IMR-90 (cell line): Measurements from ENCODE around the gene PRKAR1B. TPM values are rescaled to one million over a fixed set of nuclear protein-coding genes. Genes with fewer than 3 reads are reported as not detected.

Experiments used
- ATAC-seq: fragments of 200-7000 bp; cut with Tn5 transposase; 2 replicates; pipeline ENCODE4 v1.9.1; 2020; ENCODE audit warnings: low read depth, mild to moderate bottlenecking, moderate library complexity
- BruUV-seq: library from RNA; stranded (reverse); fragments of 400-500 nt; replicated peaks from 2 replicates; lab custom pipeline; 2021; lab: Mats Ljungman, UMichigan
- CTCF ChIA-PET: fragments of 300-600 bp; formaldehyde crosslinking; extraction: SDS; loops from one replicate; lab custom pipeline; 2021; ENCODE audit warnings: antibody characterized with exemption; lab: Yijun Ruan, JAX
- POLR2A ChIA-PET: fragments of 300-600 bp; sonication (Branson Sonifier 250); formaldehyde crosslinking; loops from one replicate; lab custom pipeline; 2022; ENCODE audit warnings: antibody characterized with exemption; ENCODE audit not compliant: unreplicated experiment; lab: Charles Lee
- DNase-seq: peaks from one replicate; pipeline ENCODE4 v3.0.0; 2013
- H2AFZ ChIP-seq: replicated peaks from 2 replicates; pipeline ENCODE3; 2013; ENCODE audit warnings: low read length, mild to moderate bottlenecking; ENCODE audit not compliant: poor library complexity
- H2AK5ac ChIP-seq: 2 replicates; pipeline ENCODE4 v1.6.1; 2013; ENCODE audit warnings: low read depth, low read length, inconsistent platforms
- H2AK9ac ChIP-seq: replicated peaks from 2 replicates; pipeline ENCODE3; 2013; ENCODE audit warnings: mild to moderate bottlenecking, low read depth, low read length, moderate library complexity; ENCODE audit not compliant: poor library complexity
- H2BK120ac ChIP-seq: 2 replicates; pipeline ENCODE4 v1.6.1; 2013; ENCODE audit warnings: low read depth, low read length, inconsistent platforms
- H2BK15ac ChIP-seq: 3 replicates; pipeline ENCODE4 v1.6.1; 2013; ENCODE audit warnings: low read depth, low read length, inconsistent platforms
- H2BK20ac ChIP-seq: 2 replicates; pipeline ENCODE4 v1.6.1; 2013; ENCODE audit warnings: low read depth, mild to moderate bottlenecking, inconsistent platforms, low read length, moderate library complexity
- H2BK5ac ChIP-seq: 2 replicates; pipeline ENCODE4 v1.6.1; 2013; ENCODE audit warnings: mild to moderate bottlenecking, low read depth, low read length, inconsistent platforms; ENCODE audit not compliant: poor library complexity, severe bottlenecking
- H3K14ac ChIP-seq: replicated peaks from 2 replicates; pipeline ENCODE4 v1.6.1; 2013; ENCODE audit warnings: low read depth, low read length, inconsistent platforms
- H3K18ac ChIP-seq: 2 replicates; pipeline ENCODE4 v1.6.1; 2013; ENCODE audit warnings: low read depth, low read length, control low read depth
- H3K23ac ChIP-seq: 2 replicates; pipeline ENCODE4 v1.6.1; 2013; ENCODE audit warnings: low read depth, low read length, inconsistent platforms
- H3K27ac ChIP-seq: 2 replicates; pipeline ENCODE4 v1.5.1; 2013; ENCODE audit warnings: mild to moderate bottlenecking, control low read depth, low read length; ENCODE audit not compliant: insufficient read depth
- H3K27me3 ChIP-seq: 2 replicates; pipeline ENCODE4 v1.6.1; 2013; ENCODE audit warnings: low read length; ENCODE audit not compliant: control insufficient read depth, insufficient read depth
- H3K36me3 ChIP-seq: 2 replicates; pipeline ENCODE4 v1.6.1; 2013; ENCODE audit warnings: low read length, mixed read lengths; ENCODE audit not compliant: control insufficient read depth, insufficient read depth
- H3K4ac ChIP-seq: 2 replicates; pipeline ENCODE4 v1.6.1; 2013; ENCODE audit warnings: low read depth, low read length, inconsistent platforms
- H3K4me1 ChIP-seq: 2 replicates; pipeline ENCODE4 v1.6.1; 2013; ENCODE audit warnings: low read length, mixed read lengths; ENCODE audit not compliant: control insufficient read depth, insufficient read depth
- H3K4me2 ChIP-seq: 2 replicates; pipeline ENCODE4 v1.6.1; 2013; ENCODE audit warnings: low read depth, mild to moderate bottlenecking, control low read depth, low read length, moderate library complexity
- H3K4me3 ChIP-seq: 2 replicates; pipeline ENCODE4 v1.5.1; 2013; ENCODE audit warnings: low read depth, mild to moderate bottlenecking, control low read depth, low read length, moderate library complexity; ENCODE audit not compliant: insufficient read depth
- H3K56ac ChIP-seq: 2 replicates; pipeline ENCODE4 v1.6.1; 2013; ENCODE audit warnings: low read length, inconsistent platforms; ENCODE audit not compliant: insufficient read depth; ENCODE audit errors: extremely low read depth
- H3K79me1 ChIP-seq, 2 experiments: 2 replicates each; pipeline ENCODE4 v1.6.1; 2013; ENCODE audit warnings: low read length in 2 of 2, inconsistent platforms in 1 of 2, low read depth in 1 of 2
- H3K9ac ChIP-seq: 2 replicates; pipeline ENCODE4 v1.6.1; 2013; ENCODE audit warnings: low read depth, low read length, control low read depth
- H3K9me1 ChIP-seq: 2 replicates; pipeline ENCODE4 v1.6.1; 2013; ENCODE audit warnings: low read length, inconsistent platforms; ENCODE audit not compliant: insufficient read depth
- H3K9me3 ChIP-seq: 2 replicates; pipeline ENCODE4 v1.6.1; 2013; ENCODE audit warnings: low read length; ENCODE audit not compliant: control insufficient read depth, insufficient read depth
- H4K20me1 ChIP-seq: 2 replicates; pipeline ENCODE4 v1.6.1; 2013; ENCODE audit warnings: low read length, inconsistent platforms; ENCODE audit not compliant: insufficient read depth
- H4K5ac ChIP-seq: 2 replicates; pipeline ENCODE4 v1.6.1; 2013; ENCODE audit warnings: mild to moderate bottlenecking, low read depth, low read length, control low read depth
- H4K8ac ChIP-seq, 2 experiments: 2 replicates each; pipeline ENCODE4 v1.6.1; 2013; ENCODE audit warnings: low read depth in 2 of 2, low read length in 2 of 2, control low read depth in 1 of 2, inconsistent platforms in 1 of 2
- H4K91ac ChIP-seq: 2 replicates; pipeline ENCODE4 v1.6.1; 2013; ENCODE audit warnings: low read depth, low read length, inconsistent platforms; ENCODE audit not compliant: insufficient read depth
- BHLHE40 ChIP-seq: fragments of 150-350 bp; IDR thresholded peaks from 2 replicates; pipeline ENCODE4 v1.6.1; 2016; ENCODE audit warnings: mild to moderate bottlenecking, low read depth, low read length
- CEBPB ChIP-seq: IDR thresholded peaks from 2 replicates; pipeline ENCODE4 v1.6.1; 2012; ENCODE audit warnings: low read depth, low read length, improper control_type of control experiment
- CHD1 ChIP-seq: IDR thresholded peaks from 2 replicates; pipeline ENCODE4 v1.6.1; 2012; ENCODE audit warnings: low read depth, low read length, improper control_type of control experiment
- FOS ChIP-seq: fragments of 150-350 bp; IDR thresholded peaks from 2 replicates; pipeline ENCODE4 v1.6.1; 2016; ENCODE audit warnings: low read depth, low read length
- MAFK ChIP-seq: IDR thresholded peaks from 2 replicates; pipeline ENCODE4 v1.6.1; 2012; ENCODE audit warnings: low read depth, low read length, improper control_type of control experiment
- MAZ ChIP-seq: IDR thresholded peaks from 2 replicates; pipeline ENCODE4 v1.6.1; 2012; ENCODE audit warnings: low read depth, mild to moderate bottlenecking, low read length, improper control_type of control experiment, moderate library complexity, borderline replicate concordance
- MXI1 ChIP-seq: IDR thresholded peaks from 2 replicates; pipeline ENCODE4 v1.6.1; 2012; ENCODE audit warnings: low read depth, mild to moderate bottlenecking, low read length, moderate library complexity, borderline replicate concordance
- NFE2L2 ChIP-seq: fragments of 150-350 bp; IDR thresholded peaks from 2 replicates; pipeline ENCODE4 v1.6.1; 2016; ENCODE audit warnings: low read depth, mild to moderate bottlenecking, low read length
- POLR2A ChIP-seq: IDR thresholded peaks from 2 replicates; pipeline ENCODE4 v1.6.1; 2012; ENCODE audit warnings: mild to moderate bottlenecking, low read depth, low read length
- RAD21 ChIP-seq: IDR thresholded peaks from 2 replicates; pipeline ENCODE4 v1.6.1; 2012; ENCODE audit warnings: low read length, improper control_type of control experiment
- RCOR1 ChIP-seq: IDR thresholded peaks from 2 replicates; pipeline ENCODE4 v1.6.1; 2012; ENCODE audit warnings: mild to moderate bottlenecking, low read length, improper control_type of control experiment; ENCODE audit not compliant: insufficient replicate concordance
- RFX5 ChIP-seq: IDR thresholded peaks from 2 replicates; pipeline ENCODE4 v1.8.0; 2012; ENCODE audit warnings: low read depth, mild to moderate bottlenecking, low read length, moderate library complexity
- SMC3 ChIP-seq: fragments of 150-350 bp; IDR thresholded peaks from 2 replicates; pipeline ENCODE4 v1.6.1; 2016; ENCODE audit warnings: low read depth, mild to moderate bottlenecking, antibody characterized with exemption, low read length, moderate library complexity
- WGBS, 2 experiments: methylation state at CpG; one replicate each; pipeline versions ENCODE4 v1.1.5 to v1.1.7; 2013; ENCODE audit warnings: missing lambda C conversion rate in 2 of 2; ENCODE audit not compliant: insufficient read length in 1 of 2; ENCODE audit errors: extremely low coverage in 2 of 2; 5-methylcytosine and 5-hydroxymethylcytosine counted together
- dilution Hi-C: fragments of 300-500 bp; cut with HindIII; formaldehyde crosslinking; loops from one replicate; pipeline ENCODE4 v1.14.3; 2018; ENCODE audit warnings: low sequenced_read_pairs; ENCODE audit not compliant: unreplicated experiment
- in situ Hi-C: fragments of 300-500 bp; cut with MboI; formaldehyde crosslinking; loops from 3 replicates; pipeline ENCODE4 v1.14.3; 2019; ENCODE audit warnings: low sequenced_read_pairs, inconsistent platforms, mixed read lengths
- intact Hi-C: fragments of 100-400 bp; cut with micrococcal nuclease; formaldehyde crosslinking; loops from 2 replicates; pipeline ENCODE4 v1.10.0; 2022
- polyA plus RNA-seq, 3 experiments: library from polyadenylated mRNA; depleted of rRNA; stranded (reverse); fragments of >200 nt; gene quantifications; 2 replicates each; pipeline ENCODE4 v1.2.3, GENCODE V29; 2012; ENCODE audit warnings: low replicate concordance in 1 of 3
- total RNA-seq: library from RNA; depleted of rRNA; stranded (reverse); fragments of >200 nt; gene quantifications from 2 replicates; pipeline ENCODE4 v1.2.3, GENCODE V29; 2012
- TF ChIP-seq, protein P1 (sequence below): fragments of 150-350 bp; IDR thresholded peaks from 2 replicates; pipeline ENCODE4 v1.6.1; 2016; ENCODE audit warnings: low read depth, mild to moderate bottlenecking, low read length, moderate library complexity, borderline replicate concordance
- TF ChIP-seq, protein P2 (sequence below): fragments of 150-350 bp; IDR thresholded peaks from 2 replicates; pipeline ENCODE4 v1.6.1; 2017; ENCODE audit warnings: mild to moderate bottlenecking, antibody characterized with exemption, low read length, low read depth
- TF ChIP-seq, protein P3 (sequence below): conservative IDR thresholded peaks from 2 replicates; pipeline ENCODE4 v1.5.1; 2012; ENCODE audit warnings: mild to moderate bottlenecking, low read depth, low read length, improper control_type of control experiment

The PRKAR1B gene
- total and polyA plus RNA-seq, 2 of the 4 experiments (the other 2 are of a cell fraction): 15.2 to 20.2 TPM

DNA sequence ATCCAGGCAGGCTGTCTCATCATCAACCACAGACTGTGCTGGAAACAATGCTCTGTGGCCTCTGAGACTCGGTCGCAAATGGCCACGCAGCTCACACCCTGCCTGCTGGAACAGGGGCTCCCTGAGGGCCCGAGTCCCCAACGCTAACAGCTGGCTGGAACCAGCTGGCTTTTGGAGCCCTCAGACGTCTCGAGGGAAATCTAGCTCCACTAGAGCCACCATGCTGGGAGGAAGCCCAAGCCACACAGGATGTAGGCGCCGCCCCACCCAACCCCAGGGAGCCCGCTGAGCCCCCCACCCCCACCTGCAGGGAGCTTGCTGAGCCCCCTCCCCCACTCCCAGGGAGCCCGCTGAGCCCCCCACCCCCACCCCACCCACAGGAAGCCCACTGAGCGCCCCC lies 186.1 kb downstream of the PRKAR1B start:
- Histone ChIP-seq H3K4me1 (peaks cover 36% of the 10 kb centered on the region), H2BK120ac (peak overlapping the region; percentile 95), H3K79me1 (0 out of 4 replicates have a peak, but pooled peaks cover 0 to 6% of the 10 kb centered on the region in 2 experiments), H3K23ac (no peak overlapping the region), H3K36me3 (no peaks in the 10 kb centered on the region), H3K27ac (no peak overlapping the region), H2BK15ac (peak overlapping the region; percentile 61; the same call in 2 of the 3 replicates), H3K9me1 (peaks cover 22% of the 10 kb centered on the region), H3K4me2 (no peak overlapping the region), H3K27me3 (no peaks in the 10 kb centered on the region), H4K5ac (no peak overlapping the region), H2BK5ac (no peak overlapping the region), H3K9ac (no peak overlapping the region), H3K4ac (peak overlapping the region; percentile 87), H4K8ac (no peak overlapping the region; a peak in 1 of 4 replicates), H3K14ac (0 out of 2 replicates have a peak overlapping the region, but pooled peaks have one; percentile 29), H2AFZ (no peak overlapping the region), H2BK20ac (peak overlapping the region; percentile 84; the same call in 1 of the 2 replicates), H4K91ac (peak overlapping the region; percentile 84), H2AK9ac (peak overlapping the region; percentile 97), H2AK5ac (peak overlapping the region; percentile 96), H3K18ac (no peak overlapping the region), H3K4me3 (no peak overlapping the region), H4K20me1 (no peaks in the 10 kb centered on the region), H3K56ac (no peak overlapping the region), H3K9me3 (no peaks in the 10 kb centered on the region)
- CTCF ChIA-PET: interaction anchor here (0.7 kb wide), 1 partner anchor 228 kb away, joined by 3 read pairs; no protein-coding TSS in a partner anchor
- intact Hi-C loops: no loop called here
- dilution Hi-C loops: no loop called here
- WGBS, 2 experiments: 95% methylated on average over 6 of the region's 12 CpGs; no CpG with 5 or more reads in 1 of the 2 experiments
- ATAC-seq (no peak), DNase-seq (no peak)
- TF ChIP-seq NFE2L2 (no peak), CHD1 (no peak), POLR2A (no peak), FOS (no peak), MAFK (no peak), MAZ (no peak), RCOR1 (no peak), SMC3 (no peak), BHLHE40 (no peak), CEBPB (no peak), MXI1 (no peak), RFX5 (no peak), RAD21 (no peak)
- TF ChIP-seq, protein P1, sequence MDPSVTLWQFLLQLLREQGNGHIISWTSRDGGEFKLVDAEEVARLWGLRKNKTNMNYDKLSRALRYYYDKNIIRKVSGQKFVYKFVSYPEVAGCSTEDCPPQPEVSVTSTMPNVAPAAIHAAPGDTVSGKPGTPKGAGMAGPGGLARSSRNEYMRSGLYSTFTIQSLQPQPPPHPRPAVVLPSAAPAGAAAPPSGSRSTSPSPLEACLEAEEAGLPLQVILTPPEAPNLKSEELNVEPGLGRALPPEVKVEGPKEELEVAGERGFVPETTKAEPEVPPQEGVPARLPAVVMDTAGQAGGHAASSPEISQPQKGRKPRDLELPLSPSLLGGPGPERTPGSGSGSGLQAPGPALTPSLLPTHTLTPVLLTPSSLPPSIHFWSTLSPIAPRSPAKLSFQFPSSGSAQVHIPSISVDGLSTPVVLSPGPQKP: no peak
- TF ChIP-seq, protein P2, sequence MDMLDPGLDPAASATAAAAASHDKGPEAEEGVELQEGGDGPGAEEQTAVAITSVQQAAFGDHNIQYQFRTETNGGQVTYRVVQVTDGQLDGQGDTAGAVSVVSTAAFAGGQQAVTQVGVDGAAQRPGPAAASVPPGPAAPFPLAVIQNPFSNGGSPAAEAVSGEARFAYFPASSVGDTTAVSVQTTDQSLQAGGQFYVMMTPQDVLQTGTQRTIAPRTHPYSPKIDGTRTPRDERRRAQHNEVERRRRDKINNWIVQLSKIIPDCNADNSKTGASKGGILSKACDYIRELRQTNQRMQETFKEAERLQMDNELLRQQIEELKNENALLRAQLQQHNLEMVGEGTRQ: no peak
- TF ChIP-seq, protein P3, sequence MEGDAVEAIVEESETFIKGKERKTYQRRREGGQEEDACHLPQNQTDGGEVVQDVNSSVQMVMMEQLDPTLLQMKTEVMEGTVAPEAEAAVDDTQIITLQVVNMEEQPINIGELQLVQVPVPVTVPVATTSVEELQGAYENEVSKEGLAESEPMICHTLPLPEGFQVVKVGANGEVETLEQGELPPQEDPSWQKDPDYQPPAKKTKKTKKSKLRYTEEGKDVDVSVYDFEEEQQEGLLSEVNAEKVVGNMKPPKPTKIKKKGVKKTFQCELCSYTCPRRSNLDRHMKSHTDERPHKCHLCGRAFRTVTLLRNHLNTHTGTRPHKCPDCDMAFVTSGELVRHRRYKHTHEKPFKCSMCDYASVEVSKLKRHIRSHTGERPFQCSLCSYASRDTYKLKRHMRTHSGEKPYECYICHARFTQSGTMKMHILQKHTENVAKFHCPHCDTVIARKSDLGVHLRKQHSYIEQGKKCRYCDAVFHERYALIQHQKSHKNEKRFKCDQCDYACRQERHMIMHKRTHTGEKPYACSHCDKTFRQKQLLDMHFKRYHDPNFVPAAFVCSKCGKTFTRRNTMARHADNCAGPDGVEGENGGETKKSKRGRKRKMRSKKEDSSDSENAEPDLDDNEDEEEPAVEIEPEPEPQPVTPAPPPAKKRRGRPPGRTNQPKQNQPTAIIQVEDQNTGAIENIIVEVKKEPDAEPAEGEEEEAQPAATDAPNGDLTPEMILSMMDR: no peak
- in situ Hi-C loops: no loop called here
- POLR2A ChIA-PET: no interaction called here
- BruUV-seq: no TSS peak
